OCI-LY7 (cell line): Measurements from ENCODE around the gene METAP1D. TPM values are rescaled to one million over a fixed set of nuclear protein-coding genes. Genes with fewer than 3 reads are reported as not detected.

Experiments used
- BruUV-seq: library from RNA; stranded (reverse); fragments of 400-500 nt; replicated peaks from 2 replicates; lab custom pipeline; 2021; lab: Mats Ljungman, UMichigan
- CTCF ChIA-PET: fragments of 300-600 bp; sonication (Branson Sonifier 250); formaldehyde crosslinking; loops from one replicate; lab custom pipeline; 2022; ENCODE audit warnings: antibody characterized with exemption; ENCODE audit not compliant: unreplicated experiment; lab: Charles Lee
- POLR2A ChIA-PET: fragments of 300-600 bp; sonication (Branson Sonifier 250); formaldehyde crosslinking; loops from one replicate; lab custom pipeline; 2022; ENCODE audit warnings: antibody characterized with exemption; lab: Charles Lee
- DNase-seq: peaks from one replicate; pipeline ENCODE4 v3.0.0-alpha.2; 2015; ENCODE audit warnings: low spot score
- H2AFZ ChIP-seq: fragments of 200-600 bp; sonication (generic), shearing (Covaris generic); 2 replicates; pipeline ENCODE4 v1.6.1; 2014; ENCODE audit warnings: mild to moderate bottlenecking, antibody characterized with exemption, low read length, moderate library complexity
- H3K27ac ChIP-seq: fragments of 200-600 bp; sonication (generic); 2 replicates; pipeline ENCODE4 v1.5.1; 2014; ENCODE audit warnings: mixed run types, low read depth, mild to moderate bottlenecking, moderate library complexity, low read length, inconsistent platforms; ENCODE audit not compliant: poor library complexity, severe bottlenecking
- H3K36me3 ChIP-seq: fragments of 200-600 bp; sonication (generic); 2 replicates; pipeline ENCODE4 v1.6.1; 2014; ENCODE audit warnings: mild to moderate bottlenecking, antibody characterized with exemption, low read length, moderate library complexity, mixed read lengths; ENCODE audit not compliant: insufficient read depth
- H3K4me1 ChIP-seq: fragments of 200-600 bp; sonication (generic); 2 replicates; pipeline ENCODE4 v1.5.1; 2014; ENCODE audit warnings: mild to moderate bottlenecking, low read length; ENCODE audit not compliant: insufficient read depth, poor library complexity, severe bottlenecking
- H3K4me2 ChIP-seq: fragments of 200-600 bp; sonication (generic); 2 replicates; pipeline ENCODE4 v1.6.1; 2014; ENCODE audit warnings: mild to moderate bottlenecking, low read length
- H3K4me3 ChIP-seq: fragments of 200-600 bp; sonication (generic); 2 replicates; pipeline ENCODE4 v1.5.1; 2014; ENCODE audit warnings: mild to moderate bottlenecking, low read depth, low read length; ENCODE audit not compliant: poor library complexity, severe bottlenecking
- H3K79me2 ChIP-seq: fragments of 200-600 bp; sonication (generic); 2 replicates; pipeline ENCODE4 v1.6.1; 2016; ENCODE audit warnings: low read depth, mild to moderate bottlenecking, low read length, moderate library complexity, mixed read lengths; ENCODE audit not compliant: insufficient read depth
- H3K9me2 ChIP-seq: fragments of 200-600 bp; sonication (generic); 2 replicates; pipeline ENCODE4 v1.6.1; 2016; ENCODE audit warnings: mild to moderate bottlenecking, low read length, mixed read lengths; ENCODE audit not compliant: insufficient read depth
- H3K9me3 ChIP-seq: fragments of 200-600 bp; sonication (generic); 2 replicates; pipeline ENCODE4 v1.6.1; 2014; ENCODE audit warnings: mild to moderate bottlenecking, mixed run types, low read length, mixed read lengths
- H4K20me1 ChIP-seq: fragments of 200-600 bp; sonication (generic); 2 replicates; pipeline ENCODE4 v1.6.1; 2014; ENCODE audit warnings: mild to moderate bottlenecking, antibody characterized with exemption, low read length, moderate library complexity, mixed read lengths; ENCODE audit not compliant: insufficient read depth
- EZH2phosphoT487 ChIP-seq: fragments of 200-600 bp; sonication (generic); IDR thresholded peaks from 2 replicates; pipeline ENCODE4 v1.6.1; 2018; ENCODE audit warnings: low read depth, borderline replicate concordance, mild to moderate bottlenecking, mixed run types, antibody characterized with exemption, low read length, moderate library complexity, mixed read lengths
- intact Hi-C: fragments of 100-400 bp; cut with micrococcal nuclease; formaldehyde crosslinking; loops from one replicate; pipeline ENCODE4 v1.10.0; 2022; ENCODE audit not compliant: unreplicated experiment
- total RNA-seq, 2 experiments: library from RNA; depleted of rRNA in 1 of 2; stranded (reverse); fragments of >200 nt in 1 of 2; shearing (Covaris generic) in 1 of 2; gene quantifications; 2 replicates each; pipeline ENCODE4 v1.2.3, GENCODE V29; 2014 to 2022
- TF ChIP-seq, protein P1 (sequence below): fragments of 200-600 bp; sonication (generic); conservative IDR thresholded peaks from 2 replicates; pipeline ENCODE4 v1.5.1; 2014; ENCODE audit warnings: mild to moderate bottlenecking, antibody characterized with exemption, low read length, moderate library complexity, mixed read lengths

The METAP1D gene
- total RNA-seq, 2 experiments from 2014 or later = 11.0 to 11.8 TPM

- Histone ChIP-seq H3K36me3 (no peaks in the 10 kb centered on the region), H3K9me3 (no peaks in the 10 kb centered on the region), H3K79me2 (no peaks in the 10 kb centered on the region), H3K27ac (no peak overlapping the region), H3K4me2 (no peak overlapping the region), H3K9me2 (no peaks in the 10 kb centered on the region), H3K4me1 (no peaks in the 10 kb centered on the region), H4K20me1 (no peaks in the 10 kb centered on the region), H2AFZ (no peak overlapping the region), H3K4me3 (no peak overlapping the region)
- POLR2A ChIA-PET = interaction anchor here (0.6 kb wide), 1 partner anchor 10 kb away, joined by 3 read pairs; no protein-coding TSS in a partner anchor
- intact Hi-C loops = no loop called here
- TSS peak; percentile 32 for BruUV-seq
- DNase-seq = no peak
- CTCF ChIA-PET = no interaction called here
- TF ChIP-seq, protein P1, sequence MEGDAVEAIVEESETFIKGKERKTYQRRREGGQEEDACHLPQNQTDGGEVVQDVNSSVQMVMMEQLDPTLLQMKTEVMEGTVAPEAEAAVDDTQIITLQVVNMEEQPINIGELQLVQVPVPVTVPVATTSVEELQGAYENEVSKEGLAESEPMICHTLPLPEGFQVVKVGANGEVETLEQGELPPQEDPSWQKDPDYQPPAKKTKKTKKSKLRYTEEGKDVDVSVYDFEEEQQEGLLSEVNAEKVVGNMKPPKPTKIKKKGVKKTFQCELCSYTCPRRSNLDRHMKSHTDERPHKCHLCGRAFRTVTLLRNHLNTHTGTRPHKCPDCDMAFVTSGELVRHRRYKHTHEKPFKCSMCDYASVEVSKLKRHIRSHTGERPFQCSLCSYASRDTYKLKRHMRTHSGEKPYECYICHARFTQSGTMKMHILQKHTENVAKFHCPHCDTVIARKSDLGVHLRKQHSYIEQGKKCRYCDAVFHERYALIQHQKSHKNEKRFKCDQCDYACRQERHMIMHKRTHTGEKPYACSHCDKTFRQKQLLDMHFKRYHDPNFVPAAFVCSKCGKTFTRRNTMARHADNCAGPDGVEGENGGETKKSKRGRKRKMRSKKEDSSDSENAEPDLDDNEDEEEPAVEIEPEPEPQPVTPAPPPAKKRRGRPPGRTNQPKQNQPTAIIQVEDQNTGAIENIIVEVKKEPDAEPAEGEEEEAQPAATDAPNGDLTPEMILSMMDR = no peak
- TF ChIP-seq EZH2phosphoT487 = no peak
These were observed 21.6 kb downstream of the METAP1D start for GRCh38 chr2:172021074-172021931.

DNA sequence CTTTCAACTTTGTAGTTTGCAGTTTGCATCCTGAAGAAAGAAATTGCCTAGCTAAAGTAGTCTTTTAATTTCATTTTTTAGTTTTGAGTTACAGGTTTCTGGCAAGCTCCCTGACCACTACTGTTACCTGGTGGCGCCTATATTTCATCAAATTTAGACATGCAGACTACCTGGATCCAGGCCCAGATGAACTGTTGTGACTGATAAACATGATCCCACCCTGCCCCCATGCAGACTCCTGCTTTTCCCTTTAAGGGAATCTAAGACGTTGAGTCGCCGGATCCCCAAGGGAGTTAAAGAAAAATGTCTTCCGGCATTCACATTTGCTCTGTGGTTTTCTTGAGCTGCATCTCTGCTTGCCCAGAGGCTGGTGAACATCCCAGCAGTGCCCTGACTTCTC, 22.2 kb downstream of the METAP1D start:
- no peak overlapping the region for H3K4me2 ChIP-seq
- no peaks in the 10 kb centered on the region for H4K20me1 ChIP-seq
- H3K79me2 ChIP-seq = no peaks in the 10 kb centered on the region
- H3K36me3 ChIP-seq = no peaks in the 10 kb centered on the region
- H3K9me2 ChIP-seq = no peaks in the 10 kb centered on the region
- no peak overlapping the region for H3K27ac ChIP-seq
- no peaks in the 10 kb centered on the region for H3K4me1 ChIP-seq
- no peak for DNase-seq
- no peak overlapping the region for H2AFZ ChIP-seq
- H3K9me3 ChIP-seq = no peaks in the 10 kb centered on the region
- TF ChIP-seq EZH2phosphoT487 = no peak
- TF ChIP-seq, protein P1 = no peak
- intact Hi-C loops = no loop called here
- BruUV-seq = no TSS peak
- ChIA-PET POLR2A (interaction anchor here (0.7 kb wide), 2 partner anchors 12 to 88 kb away, joined by 3 read pairs; no protein-coding TSS in a partner anchor), CTCF (no interaction called here)
- no peak overlapping the region for H3K4me3 ChIP-seq

DNA sequence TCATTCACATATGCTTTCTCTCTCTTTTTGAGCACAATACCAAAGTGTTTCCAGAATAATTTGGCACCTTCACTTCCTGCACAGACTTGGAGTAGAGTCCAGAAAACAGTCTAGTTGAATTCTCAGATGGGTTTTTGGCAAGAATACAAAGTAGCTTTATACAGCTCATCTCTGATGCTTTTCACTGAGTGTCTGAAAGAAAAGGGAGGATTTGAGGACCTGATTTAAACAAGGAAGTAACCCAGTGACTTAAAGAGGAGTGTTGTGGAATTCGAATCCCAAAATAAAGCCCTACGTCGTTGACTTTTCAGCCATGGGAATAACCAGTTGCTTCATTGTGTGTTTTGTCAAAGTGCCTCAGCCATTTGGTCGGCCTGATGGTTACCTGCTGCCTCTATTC, 31.8 kb downstream of the METAP1D start:
- Histone ChIP-seq H3K4me1 (no peaks in the 10 kb centered on the region), H3K36me3 (no peaks in the 10 kb centered on the region), H3K4me2 (no peak overlapping the region), H3K9me3 (no peaks in the 10 kb centered on the region), H4K20me1 (no peaks in the 10 kb centered on the region), H3K27ac (no peak overlapping the region), H2AFZ (no peak overlapping the region), H3K79me2 (no peaks in the 10 kb centered on the region), H3K4me3 (no peak overlapping the region), H3K9me2 (no peaks in the 10 kb centered on the region)
- ChIA-PET POLR2A (interaction anchor here (0.6 kb wide), 1 partner anchor 14 kb away, joined by 5 read pairs; no protein-coding TSS in a partner anchor), CTCF (no interaction called here)
- DNase-seq = no peak
- no TSS peak for BruUV-seq
- TF ChIP-seq, protein P1 = no peak
- TF ChIP-seq EZH2phosphoT487 = no peak
- intact Hi-C loops = loop anchor here (10.0 kb wide), 1 partner anchor 1163 kb away; no protein-coding TSS in a partner anchor
